Osteocyte (in vitro differentiated cells): ENCODE results near the gene ALPK1. TPM values are rescaled to one million over a fixed set of nuclear protein-coding genes. Genes with fewer than 3 reads are reported as not detected.
A peak's percentile ranks its signal among the peaks of the same experiment; 100 is the strongest.

Source experiments
- DNase-seq: peaks from one replicate; pipeline ENCODE4 v3.0.0; 2021; ENCODE audit warnings: mixed read lengths; ENCODE audit not compliant: unreplicated experiment; ENCODE audit errors: extremely low spot score
- H3K27ac Mint-ChIP-seq: one replicate; pipeline ENCODE4 v1.8.0; 2021; ENCODE audit warnings: mild to moderate bottlenecking, mixed read lengths; ENCODE audit not compliant: unreplicated experiment
- H3K27me3 Mint-ChIP-seq: one replicate; pipeline ENCODE4 v1.8.0; 2021; ENCODE audit warnings: mixed read lengths; ENCODE audit not compliant: unreplicated experiment
- H3K36me3 Mint-ChIP-seq: one replicate; pipeline ENCODE4 v1.8.0; 2021; ENCODE audit warnings: mixed read lengths; ENCODE audit not compliant: unreplicated experiment
- H3K4me1 Mint-ChIP-seq: one replicate; pipeline ENCODE4 v1.8.0; 2021; ENCODE audit warnings: mixed read lengths; ENCODE audit not compliant: unreplicated experiment
- H3K4me3 Mint-ChIP-seq: one replicate; pipeline ENCODE4 v1.8.0; 2021; ENCODE audit warnings: mild to moderate bottlenecking, moderate library complexity, mixed read lengths; ENCODE audit not compliant: unreplicated experiment
- H3K9me3 Mint-ChIP-seq: one replicate; pipeline ENCODE4 v1.8.0; 2021; ENCODE audit warnings: mixed read lengths; ENCODE audit not compliant: unreplicated experiment
- CTCF ChIP-seq: fragments of 200-600 bp; sonication (generic); IDR thresholded peaks from 2 replicates; pipeline ENCODE4 v1.5.0; 2021; ENCODE audit warnings: antibody characterized with exemption, mild to moderate bottlenecking, moderate library complexity
- total RNA-seq: library from RNA; stranded (reverse); gene quantifications from 2 replicates; pipeline ENCODE4 v1.2.1, GENCODE V29; 2021

The ALPK1 gene
- total RNA-seq, 1 donor from 2014 or later: 9.1 TPM

GRCh38 chr4:112378243-112378620 is 81.1 kb downstream of the ALPK1 start:
- peaks cover 6% of the 10 kb centered on the region for H3K9me3 Mint-ChIP-seq
- H3K36me3 Mint-ChIP-seq: no peaks in the 10 kb centered on the region
- peaks cover 7% of the 10 kb centered on the region for H3K4me1 Mint-ChIP-seq
- peaks cover 17% of the 10 kb centered on the region for H3K27me3 Mint-ChIP-seq
- no peak overlapping the region for H3K4me3 Mint-ChIP-seq
- no peak overlapping the region for H3K27ac Mint-ChIP-seq
- DNase-seq: no peak
- no peak for TF ChIP-seq CTCF

- Mint-ChIP-seq H3K4me3 (no peak overlapping the region), H3K27ac (no peak overlapping the region)
Measured at GRCh38 chr4:112378858-112379257, 81.7 kb downstream of the ALPK1 start.

GRCh38 chr4:112379306-112379705 is 82.1 kb downstream of the ALPK1 start:
- TF ChIP-seq CTCF: peak; percentile 6
- DNase-seq: no peak
- Mint-ChIP-seq H3K27me3 (peaks cover 17% of the 10 kb centered on the region), H3K9me3 (peaks cover 4% of the 10 kb centered on the region), H3K4me3 (peak overlapping the region; percentile 18), H3K4me1 (peaks cover 7% of the 10 kb centered on the region), H3K36me3 (no peaks in the 10 kb centered on the region), H3K27ac (no peak overlapping the region)

More at GRCh38 chr4:112378858-112379257, 81.7 kb downstream of the ALPK1 start:
- H3K27me3 Mint-ChIP-seq: peaks cover 17% of the 10 kb centered on the region
- H3K9me3 Mint-ChIP-seq: peaks cover 6% of the 10 kb centered on the region
- TF ChIP-seq CTCF: no peak
- DNase-seq: no peak
- no peaks in the 10 kb centered on the region for H3K36me3 Mint-ChIP-seq
- peaks cover 7% of the 10 kb centered on the region for H3K4me1 Mint-ChIP-seq

- no peaks in the 10 kb centered on the region for H3K36me3 Mint-ChIP-seq
- no peak for DNase-seq
- no peak overlapping the region for H3K27ac Mint-ChIP-seq
- H3K9me3 Mint-ChIP-seq: no peaks in the 10 kb centered on the region
- H3K27me3 Mint-ChIP-seq: peaks cover 14% of the 10 kb centered on the region
- TF ChIP-seq CTCF: no peak
- peaks cover 7% of the 10 kb centered on the region for H3K4me1 Mint-ChIP-seq
- no peak overlapping the region for H3K4me3 Mint-ChIP-seq
Measured at GRCh38 chr4:112381996-112382692, 85.0 kb downstream of the ALPK1 start.

GRCh38 chr4:112386071-112386470 is 88.9 kb downstream of the ALPK1 start:
- no peaks in the 10 kb centered on the region for H3K9me3 Mint-ChIP-seq
- no peaks in the 10 kb centered on the region for H3K4me1 Mint-ChIP-seq
- H3K27me3 Mint-ChIP-seq: no peaks in the 10 kb centered on the region
- DNase-seq: no peak
- H3K36me3 Mint-ChIP-seq: no peaks in the 10 kb centered on the region
- no peak overlapping the region for H3K4me3 Mint-ChIP-seq
- H3K27ac Mint-ChIP-seq: no peak overlapping the region
- no peak for TF ChIP-seq CTCF
